ENCODE results near the gene RASAL3. TPM values are rescaled to one million over a fixed set of nuclear protein-coding genes. Genes with fewer than 3 reads are reported as not detected.

Gene RASAL3
- total and polyA plus RNA-seq, 2 of the 8 experiments (the other 6 are each of a cell fraction or from before 2014, with no cell fraction given), result 0.19 to 0.63 TPM

DNA sequence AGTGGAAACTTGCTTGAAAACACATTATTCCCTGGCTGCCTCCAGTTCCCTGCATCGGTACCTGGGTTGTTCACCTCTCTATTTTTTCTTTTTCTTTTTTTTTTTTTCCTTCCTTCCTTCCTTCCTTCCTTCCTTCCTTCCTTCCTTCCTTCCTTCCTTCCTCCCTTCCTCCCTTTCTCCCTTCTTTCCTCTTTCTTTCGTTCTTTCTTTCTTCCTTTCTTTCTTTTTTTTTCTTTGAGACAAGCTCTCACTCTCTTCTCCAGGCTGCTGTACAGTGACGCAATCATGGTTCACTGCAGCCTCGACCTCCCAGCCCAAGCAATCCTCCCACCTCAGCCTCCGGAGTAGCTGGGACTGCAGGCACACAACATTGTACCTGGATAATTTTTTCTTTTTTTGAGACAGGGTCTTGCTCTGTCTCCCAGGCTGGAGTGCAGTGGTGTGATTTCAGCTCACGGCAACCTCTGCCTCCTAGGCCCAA lies 3.4 kb upstream of the RASAL3 start:
- DNase-seq (ENCODE audit: low read depth in 1 of 2, low spot score in 2 of 2), result no peak
- TF ChIP-seq SP1 (IDR thresholded peaks at IDR 0.05; ENCODE audit: low read depth, low read length) (no peak), CEBPB (IDR thresholded peaks at IDR 0.05; ENCODE audit: low read depth, low read length) (0 out of 2 replicates have a peak, but pooled peaks have one; percentile 14)
- Histone ChIP-seq H3K36me3 (ENCODE audit: control insufficient read depth in 2 of 4, insufficient read depth in 4 of 4, low read length in 3 of 4) (no peaks in the 10 kb centered on the region), H3K14ac (ENCODE audit: insufficient read length) (no peak overlapping the region), H3K27ac (ENCODE audit: low read depth, low read length) (no peak overlapping the region), H3K79me1 (ENCODE audit: low read depth, low read length) (no peaks in the 10 kb centered on the region), H3K4me3 (ENCODE audit: extremely low read depth in 1 of 4, insufficient read depth in 2 of 4, low read depth in 3 of 4, low read length in 4 of 4) (no peak overlapping the region), H4K20me1 (replicated peaks in 1 of 2; ENCODE audit: control insufficient read depth in 1 of 2, insufficient read depth in 2 of 2, low read length in 2 of 2) (peaks cover 3 to 8% of the 10 kb centered on the region in 2 experiments), H2BK5ac (ENCODE audit: low read depth, low read length) (no peak overlapping the region), H3K4ac (replicated peaks; ENCODE audit: insufficient read length, low read depth, low read length) (no peak overlapping the region), H3K23ac (ENCODE audit: insufficient read length) (no peak overlapping the region), H2BK120ac (replicated peaks; ENCODE audit: low read depth, low read length) (no peak overlapping the region), H4K5ac (ENCODE audit: insufficient read length, low read depth, low read length) (no peak overlapping the region), H3K56ac (replicated peaks; ENCODE audit: insufficient read length, low read depth, low read length) (no peak overlapping the region), H3K9me3 (ENCODE audit: insufficient read depth in 2 of 2, low read depth in 1 of 2, low read length in 1 of 2) (peaks cover 2 to 7% of the 10 kb centered on the region in 2 experiments; a peak in 1 of 4 replicates), H3K18ac (ENCODE audit: extremely low read depth, low read length) (no peak overlapping the region), H2AK5ac (ENCODE audit: low read depth, low read length) (no peak overlapping the region), H2BK12ac (ENCODE audit: low read depth, low read length) (no peak overlapping the region), H2AFZ (ENCODE audit: low read length) (no peak overlapping the region), H2BK15ac (ENCODE audit: low read length) (no peak overlapping the region), H2BK20ac (ENCODE audit: low read length) (no peak overlapping the region), H3K27me3 (replicated peaks in 1 of 4; ENCODE audit: control insufficient read depth in 3 of 4, extremely low read depth in 1 of 4, insufficient read depth in 3 of 4, low read length in 3 of 4) (peaks cover 15 to 31% (median 23%) of the 10 kb centered on the region in 4 experiments), H3K4me2 (ENCODE audit: insufficient read depth in 1 of 2, low read depth in 2 of 2, low read length in 2 of 2) (no peak overlapping the region), H4K8ac (ENCODE audit: extremely low read depth, insufficient read depth, low read length) (no peak overlapping the region), H3K4me1 (replicated peaks in 1 of 4; ENCODE audit: control insufficient read depth in 3 of 4, insufficient read depth in 4 of 4, low read length in 3 of 4) (peaks cover 0 to 5% (median 3%) of the 10 kb centered on the region in 4 experiments; a peak in 2 of 7 replicates), H3K9ac (replicated peaks in 1 of 4; ENCODE audit: extremely low read depth in 1 of 4, low read depth in 3 of 4, low read length in 3 of 4) (no peak overlapping the region), H3K79me2 (ENCODE audit: control insufficient read depth in 1 of 2, insufficient read depth in 2 of 2, low read length in 2 of 2) (no peaks in the 10 kb centered on the region), H3K23me2 (ENCODE audit: low read depth, low read length) (peaks cover 2% of the 10 kb centered on the region; the same call in 1 of the 2 replicates), H4K91ac (replicated peaks; ENCODE audit: insufficient read length, low read length) (no peak overlapping the region)
- ChIA-PET CTCF (ENCODE audit: partially characterized antibody) (interaction anchor here (1.0 kb wide), 1 partner anchor 88 kb away, joined by 4 read pairs; no protein-coding TSS in a partner anchor), POLR2A (ENCODE audit: partially characterized antibody) (no interaction called here)
- WGBS, 2 experiments (ENCODE audit: extremely low coverage in 1 of 2, insufficient coverage in 1 of 2, insufficient read length in 1 of 2, insufficient replicate concordance in 2 of 2, low coverage in 1 of 2, low lambda C conversion rate in 2 of 2, missing lambda C conversion rate in 1 of 2), result 57% methylated on average over 3 of the region's 6 CpGs; no CpG with 5 or more reads in 1 of the 2 experiments
- no peak for FAIRE-seq

All from H1 (cell line).